Measurements from ENCODE around the gene GLIPR2. TPM values are rescaled to one million over a fixed set of nuclear protein-coding genes. Genes with fewer than 3 reads are reported as not detected.

Gene GLIPR2
- total RNA-seq, 2 donors from 2014 or later = 11.2 to 11.6 TPM

- no peak overlapping the region for H3K27ac ChIP-seq
These were observed 43.9 kb upstream of the GLIPR2 start for GRCh38 chr9:36092509-36093215.

GRCh38 chr9:36093384-36093783 is 43.1 kb upstream of the GLIPR2 start:
- Histone ChIP-seq H3K9me3 (no peaks in the 10 kb centered on the region), H3K27ac (no peak overlapping the region), H3K36me3 (no peaks in the 10 kb centered on the region), H3K27me3 (no peaks in the 10 kb centered on the region), H3K4me1 (peaks cover 0 to 11% of the 10 kb centered on the region in 2 donors), H3K4me3 (no peak overlapping the region)
- DNase-seq (ENCODE audit: low spot score) = no peak
- TF ChIP-seq CTCF (IDR thresholded peaks at IDR 0.05) = no peak

More at GRCh38 chr9:36092509-36093215, 43.9 kb upstream of the GLIPR2 start:
- peaks cover 0 to 11% of the 10 kb centered on the region in 2 donors for H3K4me1 ChIP-seq
- H3K4me3 ChIP-seq = no peak overlapping the region
- no peaks in the 10 kb centered on the region for H3K36me3 ChIP-seq
- no peak for DNase-seq (ENCODE audit: low spot score)
- no peaks in the 10 kb centered on the region for H3K27me3 ChIP-seq
- no peaks in the 10 kb centered on the region for H3K9me3 ChIP-seq
- no peak for TF ChIP-seq CTCF (IDR thresholded peaks at IDR 0.05)

- Histone ChIP-seq H3K4me3 (no peak overlapping the region), H3K9me3 (no peaks in the 10 kb centered on the region), H3K27ac (no peak overlapping the region), H3K27me3 (no peaks in the 10 kb centered on the region), H3K4me1 (no peaks in the 10 kb centered on the region), H3K36me3 (no peaks in the 10 kb centered on the region)
- no peak for DNase-seq (ENCODE audit: low spot score)
- TF ChIP-seq CTCF (IDR thresholded peaks at IDR 0.05) = no peak
These were observed 36.8 kb upstream of the GLIPR2 start for GRCh38 chr9:36099718-36100117.

GRCh38 chr9:36100532-36100931 is 36.0 kb upstream of the GLIPR2 start:
- Histone ChIP-seq H3K4me3 (no peak overlapping the region), H3K36me3 (no peaks in the 10 kb centered on the region), H3K4me1 (no peaks in the 10 kb centered on the region), H3K9me3 (no peaks in the 10 kb centered on the region), H3K27me3 (no peaks in the 10 kb centered on the region), H3K27ac (no peak overlapping the region)
- no peak for TF ChIP-seq CTCF (IDR thresholded peaks at IDR 0.05)
- no peak for DNase-seq (ENCODE audit: low spot score)

- DNase-seq (ENCODE audit: low spot score) = peak; percentile 73
- Histone ChIP-seq H3K9me3 (no peaks in the 10 kb centered on the region), H3K27me3 (no peaks in the 10 kb centered on the region), H3K4me1 (no peaks in the 10 kb centered on the region), H3K4me3 (no peak overlapping the region), H3K27ac (peak overlapping the region in 1 of 2 donors; percentile 4), H3K36me3 (no peaks in the 10 kb centered on the region)
- TF ChIP-seq CTCF (IDR thresholded peaks at IDR 0.05) = no peak
These were observed 34.4 kb upstream of the GLIPR2 start for GRCh38 chr9:36101916-36102741.
